GM12878 (cell line): ENCODE results near the gene ZFP36. TPM values are rescaled to one million over a fixed set of nuclear protein-coding genes. Genes with fewer than 3 reads are reported as not detected.
A peak's percentile ranks its signal among the peaks of the same experiment; 100 is the strongest.

ENCODE experiments used
- BACH1 ChIP-seq: fragments of 450-650 bp; IDR thresholded peaks from 2 replicates; pipeline ENCODE4 v1.6.1; 2017; ENCODE audit warnings: mild to moderate bottlenecking, borderline replicate concordance
- BCL11A ChIP-seq: IDR thresholded peaks from 2 replicates; pipeline ENCODE4 v1.6.1; 2011; ENCODE audit warnings: low read depth, low read length
- CHD2 ChIP-seq: IDR thresholded peaks from 2 replicates; pipeline ENCODE4 v1.6.1; 2011; ENCODE audit warnings: low read depth, low read length, improper control_type of control experiment, borderline replicate concordance
- CREM ChIP-seq: IDR thresholded peaks from 2 replicates; pipeline ENCODE4 v1.6.1; 2014; ENCODE audit warnings: antibody characterized with exemption, low read depth
- HDAC2 ChIP-seq: fragments of 200-600 bp; sonication (generic); IDR thresholded peaks from 2 replicates; pipeline ENCODE4 v1.6.1; 2017
- HDGF ChIP-seq: fragments of 450-650 bp; IDR thresholded peaks from 2 replicates; pipeline ENCODE4 v1.6.1; 2016; ENCODE audit warnings: antibody characterized with exemption
- MEF2A ChIP-seq: IDR thresholded peaks from 2 replicates; pipeline ENCODE4 v1.6.1; 2011; ENCODE audit warnings: low read depth, mild to moderate bottlenecking, low read length, moderate library complexity; ENCODE audit not compliant: insufficient read depth
- MEF2B ChIP-seq: fragments of 450-650 bp; IDR thresholded peaks from 2 replicates; pipeline ENCODE4 v1.6.1; 2018; ENCODE audit warnings: mild to moderate bottlenecking, moderate library complexity; ENCODE audit not compliant: partially characterized antibody, poor library complexity, severe bottlenecking
- MLLT1 ChIP-seq: fragments of 450-650 bp; IDR thresholded peaks from 2 replicates; pipeline ENCODE4 v1.6.1; 2016; ENCODE audit warnings: mild to moderate bottlenecking
- POLR2AphosphoS5 ChIP-seq: IDR thresholded peaks from 2 replicates; pipeline ENCODE4 v1.6.1; 2011; ENCODE audit warnings: mild to moderate bottlenecking, low read length, inconsistent platforms
- RCOR1 ChIP-seq: conservative IDR thresholded peaks from 2 replicates; pipeline ENCODE4 v1.6.1; 2012; ENCODE audit warnings: low read depth, low read length, improper control_type of control experiment
- SMC3 ChIP-seq: IDR thresholded peaks from 2 replicates; pipeline ENCODE4 v1.6.1; 2011; ENCODE audit warnings: low read length, improper control_type of control experiment, borderline replicate concordance
- SPI1 ChIP-seq: IDR thresholded peaks from 2 replicates; pipeline ENCODE4 v1.6.1; 2011; ENCODE audit warnings: low read depth, mild to moderate bottlenecking, low read length, moderate library complexity, borderline replicate concordance; ENCODE audit not compliant: insufficient read depth
- SREBF1 ChIP-seq: IDR thresholded peaks from 2 replicates; pipeline ENCODE4 v1.6.1; 2012; ENCODE audit warnings: mild to moderate bottlenecking, low read length
- TARDBP ChIP-seq: IDR thresholded peaks from 2 replicates; pipeline ENCODE4 v1.6.1; 2016; ENCODE audit warnings: borderline replicate concordance
- TCF3 ChIP-seq: IDR thresholded peaks from 2 replicates; pipeline ENCODE4 v1.6.1; 2012; ENCODE audit warnings: low read depth, mild to moderate bottlenecking, low read length, borderline replicate concordance; ENCODE audit not compliant: insufficient read depth
- ZBTB33 ChIP-seq: fragments of 450-650 bp; IDR thresholded peaks from 2 replicates; pipeline ENCODE4 v1.6.1; 2017; ENCODE audit warnings: mild to moderate bottlenecking
- ZBTB40 ChIP-seq: fragments of 450-650 bp; IDR thresholded peaks from 2 replicates; pipeline ENCODE4 v1.6.1; 2016; ENCODE audit warnings: mild to moderate bottlenecking, moderate library complexity, borderline replicate concordance
- ZNF207 ChIP-seq: fragments of 450-650 bp; IDR thresholded peaks from 2 replicates; pipeline ENCODE4 v1.6.1; 2014; ENCODE audit warnings: antibody characterized with exemption, mild to moderate bottlenecking, borderline replicate concordance
- ZNF24 ChIP-seq: fragments of 450-650 bp; IDR thresholded peaks from 2 replicates; pipeline ENCODE4 v1.6.1; 2017; ENCODE audit warnings: antibody characterized with exemption, mild to moderate bottlenecking
- polyA plus RNA-seq, 11 experiments: library from polyadenylated mRNA; depleted of rRNA in 4 of 11; unstranded in 6 of 11; stranded (reverse) in 5 of 11; fragments of >200 nt; fragmentation: Nextera tagmentation in 4 of 11; fragmentation: Illumina TruSeq in 1 of 11; extraction: Ambion mirVana in 4 of 11; extraction: Trizol in 1 of 11; gene quantifications; 1 replicate in 1 of 11; 2 replicates in 10 of 11; pipeline versions ENCODE4 v1.2.1 to v1.2.3, GENCODE V29; 2011 to 2016; ENCODE audit warnings: inconsistent platforms in 2 of 11, missing spikeins in 2 of 11, low read depth in 1 of 11
- total RNA-seq, 4 experiments: library from RNA; depleted of rRNA in 3 of 4; stranded (reverse); fragments of >200 nt in 3 of 4; fragmentation: Illumina TruSeq in 1 of 4; extraction: Trizol in 1 of 4; gene quantifications; 2 replicates each; pipeline versions ENCODE4 v1.2.1 to v1.2.3, GENCODE V29; 2013 to 2021
- TF ChIP-seq, protein P1 (sequence below): fragments of 450-650 bp; IDR thresholded peaks from 2 replicates; pipeline ENCODE4 v1.6.1; 2017; ENCODE audit warnings: borderline replicate concordance

The ZFP36 gene
- total and polyA plus RNA-seq, 10 of the 15 experiments (the other 5 are each of a cell fraction or from before 2014, with no cell fraction given), result 5.3 to 55.0 (median 18.1) TPM

- TF ChIP-seq RCOR1 (no peak), CREM (peak; percentile 79), MEF2B (peak; percentile 47), TCF3 (0 out of 2 replicates have a peak, but pooled peaks have one; percentile 35), ZNF24 (no peak), HDAC2 (no peak), TARDBP (no peak), ZBTB33 (no peak), MEF2A (peak; percentile 68; the same call in 1 of the 2 replicates), SREBF1 (no peak), BACH1 (peak; percentile 88), BCL11A (peak; percentile 63), HDGF (no peak), SMC3 (no peak), SPI1 (peak; percentile 26; the same call in 1 of the 2 replicates), ZNF207 (peak; percentile 80), POLR2AphosphoS5 (peak; percentile 60), ZBTB40 (no peak), CHD2 (0 out of 2 replicates have a peak, but pooled peaks have one; percentile 50), MLLT1 (peak; percentile 34; the same call in 1 of the 2 replicates)
- TF ChIP-seq, protein P1, sequence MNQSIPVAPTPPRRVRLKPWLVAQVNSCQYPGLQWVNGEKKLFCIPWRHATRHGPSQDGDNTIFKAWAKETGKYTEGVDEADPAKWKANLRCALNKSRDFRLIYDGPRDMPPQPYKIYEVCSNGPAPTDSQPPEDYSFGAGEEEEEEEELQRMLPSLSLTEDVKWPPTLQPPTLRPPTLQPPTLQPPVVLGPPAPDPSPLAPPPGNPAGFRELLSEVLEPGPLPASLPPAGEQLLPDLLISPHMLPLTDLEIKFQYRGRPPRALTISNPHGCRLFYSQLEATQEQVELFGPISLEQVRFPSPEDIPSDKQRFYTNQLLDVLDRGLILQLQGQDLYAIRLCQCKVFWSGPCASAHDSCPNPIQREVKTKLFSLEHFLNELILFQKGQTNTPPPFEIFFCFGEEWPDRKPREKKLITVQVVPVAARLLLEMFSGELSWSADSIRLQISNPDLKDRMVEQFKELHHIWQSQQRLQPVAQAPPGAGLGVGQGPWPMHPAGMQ, result no peak
Measured at GRCh38 chr19:39403331-39404312, 3.0 kb upstream of the ZFP36 start (continued).
